ENCODE results near the gene ATAT1.
"Not testable (repeated sequence)": the region's sequence is repeated elsewhere in the genome, so short reads cannot be mapped to it uniquely, and the experiment has no call there.

The ATAT1 gene

GRCh38 chr6:30651143-30651542 lies 24.5 kb downstream of the ATAT1 start:
- Histone ChIP-seq H3K27ac (no peak overlapping the region), H3K36me3 (ENCODE audit: insufficient read depth, low read length) (peaks cover 58% of the 10 kb centered on the region), H3K9me3 (ENCODE audit: low read depth, low read length) (no peaks in the 10 kb centered on the region), H3K9ac (ENCODE audit: insufficient read length) (no peak overlapping the region), H3K4me3 (no peak overlapping the region)
- DNase-seq (ENCODE audit: low read depth, low spot score), result no peak
- TF ChIP-seq EZH2 (IDR thresholded peaks at IDR 0.05) (no peak), POLR2AphosphoS5 (IDR thresholded peaks at IDR 0.05; ENCODE audit: borderline replicate concordance, low read depth, low read length) (0 out of 2 replicates have a peak, but pooled peaks have one; percentile 9), FOXP2 (optimal IDR thresholded peaks at IDR 0.05; ENCODE audit: control extremely low read depth, extremely low read length, insufficient read depth) (no peak)

GRCh38 chr6:30654798-30655742 lies 28.4 kb downstream of the ATAT1 start:
- Histone ChIP-seq H3K27ac (no peak overlapping the region), H3K4me3 (no peak overlapping the region), H3K36me3 (ENCODE audit: insufficient read depth, low read length) (peaks cover 75% of the 10 kb centered on the region), H3K9ac (ENCODE audit: insufficient read length) (no peak overlapping the region), H3K9me3 (ENCODE audit: low read depth, low read length) (no peaks in the 10 kb centered on the region)
- no peak for DNase-seq (ENCODE audit: low read depth, low spot score)
- TF ChIP-seq POLR2AphosphoS5 (IDR thresholded peaks at IDR 0.05; ENCODE audit: borderline replicate concordance, low read depth, low read length) (no peak), FOXP2 (optimal IDR thresholded peaks at IDR 0.05; ENCODE audit: control extremely low read depth, extremely low read length, insufficient read depth) (no peak), EZH2 (IDR thresholded peaks at IDR 0.05) (no peak)

- DNase-seq (ENCODE audit: low read depth, low spot score), result no peak
- H3K9ac ChIP-seq (ENCODE audit: insufficient read length), result no peak overlapping the region
- peaks cover 78% of the 10 kb centered on the region for H3K36me3 ChIP-seq (ENCODE audit: insufficient read depth, low read length)
- TF ChIP-seq FOXP2 (optimal IDR thresholded peaks at IDR 0.05; ENCODE audit: control extremely low read depth, extremely low read length, insufficient read depth) (no peak), EZH2 (IDR thresholded peaks at IDR 0.05) (no peak), POLR2AphosphoS5 (IDR thresholded peaks at IDR 0.05; ENCODE audit: borderline replicate concordance, low read depth, low read length) (no peak)
- H3K9me3 ChIP-seq (ENCODE audit: low read depth, low read length), result no peaks in the 10 kb centered on the region
- H3K4me3 ChIP-seq, result no peak overlapping the region
- no peak overlapping the region for H3K27ac ChIP-seq
Observed at GRCh38 chr6:30655743-30656094, 29.0 kb downstream of the ATAT1 start.

GRCh38 chr6:30656513-30656912 lies 29.8 kb downstream of the ATAT1 start:
- no peak overlapping the region for H3K4me3 ChIP-seq
- DNase-seq (ENCODE audit: low read depth, low spot score), result no peak
- no peak overlapping the region for H3K9ac ChIP-seq (ENCODE audit: insufficient read length)
- peaks cover 71% of the 10 kb centered on the region for H3K36me3 ChIP-seq (ENCODE audit: insufficient read depth, low read length)
- no peaks in the 10 kb centered on the region for H3K9me3 ChIP-seq (ENCODE audit: low read depth, low read length)
- TF ChIP-seq EZH2 (IDR thresholded peaks at IDR 0.05) (no peak), FOXP2 (optimal IDR thresholded peaks at IDR 0.05; ENCODE audit: control extremely low read depth, extremely low read length, insufficient read depth) (no peak), POLR2AphosphoS5 (IDR thresholded peaks at IDR 0.05; ENCODE audit: borderline replicate concordance, low read depth, low read length) (no peak)
- H3K27ac ChIP-seq, result no peak overlapping the region

- no peak overlapping the region for H3K4me3 ChIP-seq
- H3K9ac ChIP-seq (ENCODE audit: insufficient read length), result no peak overlapping the region
- peaks cover 71% of the 10 kb centered on the region for H3K36me3 ChIP-seq (ENCODE audit: insufficient read depth, low read length)
- H3K9me3 ChIP-seq (ENCODE audit: low read depth, low read length), result no peaks in the 10 kb centered on the region
- no peak for DNase-seq (ENCODE audit: low read depth, low spot score)
- H3K27ac ChIP-seq, result no peak overlapping the region
- TF ChIP-seq POLR2AphosphoS5 (IDR thresholded peaks at IDR 0.05; ENCODE audit: borderline replicate concordance, low read depth, low read length), result no peak
- no peak for TF ChIP-seq EZH2 (IDR thresholded peaks at IDR 0.05)
- TF ChIP-seq FOXP2 (optimal IDR thresholded peaks at IDR 0.05; ENCODE audit: control extremely low read depth, extremely low read length, insufficient read depth), result no peak
Observed at GRCh38 chr6:30657454-30657853, 30.8 kb downstream of the ATAT1 start.

- not testable (repeated sequence) for H3K27ac ChIP-seq; H3K4me3 ChIP-seq; H3K9me3 ChIP-seq (ENCODE audit: low read depth, low read length); H3K9ac ChIP-seq (ENCODE audit: insufficient read length); DNase-seq (ENCODE audit: low read depth, low spot score)
- peaks cover 72% of the 10 kb centered on the region for H3K36me3 ChIP-seq (ENCODE audit: insufficient read depth, low read length)
Observed at GRCh38 chr6:30657922-30658321, 31.2 kb downstream of the ATAT1 start.

- no peak for DNase-seq (ENCODE audit: low read depth, low spot score)
- no peak for TF ChIP-seq FOXP2 (optimal IDR thresholded peaks at IDR 0.05; ENCODE audit: control extremely low read depth, extremely low read length, insufficient read depth)
- no peak for TF ChIP-seq POLR2AphosphoS5 (IDR thresholded peaks at IDR 0.05; ENCODE audit: borderline replicate concordance, low read depth, low read length)
- no peak for TF ChIP-seq EZH2 (IDR thresholded peaks at IDR 0.05)
- no peak overlapping the region for H3K9ac ChIP-seq (ENCODE audit: insufficient read length)
- no peak overlapping the region for H3K4me3 ChIP-seq
- no peak overlapping the region for H3K27ac ChIP-seq
- H3K36me3 ChIP-seq (ENCODE audit: insufficient read depth, low read length), result peaks cover 63% of the 10 kb centered on the region
- no peaks in the 10 kb centered on the region for H3K9me3 ChIP-seq (ENCODE audit: low read depth, low read length)
Observed at GRCh38 chr6:30664994-30665767, 38.5 kb downstream of the ATAT1 start.

GRCh38 chr6:30666300-30666699 lies 39.6 kb downstream of the ATAT1 start:
- H3K9ac ChIP-seq (ENCODE audit: insufficient read length); H3K4me3 ChIP-seq; DNase-seq (ENCODE audit: low read depth, low spot score); H3K9me3 ChIP-seq (ENCODE audit: low read depth, low read length); H3K27ac ChIP-seq: not testable (repeated sequence)
- H3K36me3 ChIP-seq (ENCODE audit: insufficient read depth, low read length), result peaks cover 67% of the 10 kb centered on the region
